Upper lobe of left lung (tissue), 4 donors: Measurements from ENCODE around the gene CSNK2A3.

Experiments used
- CTCF ChIP-seq, 6 experiments: fragments of 450-650 bp in 4 of 6; fragments of 200-600 bp in 2 of 6; sonication (generic) in 2 of 6; IDR thresholded peaks; one replicate each; pipeline ENCODE4 v1.5.1; 2016 to 2019; ENCODE audit warnings: antibody characterized with exemption in 6 of 6
- EP300 ChIP-seq, 4 donors: sonication (generic); formaldehyde crosslinking; IDR thresholded peaks; one replicate each; pipeline ENCODE4 v1.5.1; 2017; ENCODE audit warnings: antibody characterized with exemption in 4 of 4, control low read depth in 2 of 4
- POLR2A ChIP-seq, 4 donors: fragments of 450-650 bp; IDR thresholded peaks; one replicate each; pipeline ENCODE4 v1.5.1; 2016 to 2017; ENCODE audit warnings: antibody characterized with exemption in 4 of 4, mild to moderate bottlenecking in 2 of 4
- POLR2AphosphoS5 ChIP-seq, 2 donors: sonication (generic); formaldehyde crosslinking; IDR thresholded peaks; one replicate each; pipeline ENCODE4 v1.5.1; 2017; ENCODE audit warnings: antibody characterized with exemption in 2 of 2

GRCh38 chr11:11379661-11380060, 26.6 kb upstream of the CSNK2A3 start:
- TF ChIP-seq CTCF (IDR thresholded peaks at IDR 0.05) = no peak
- TF ChIP-seq POLR2A (IDR thresholded peaks at IDR 0.05) = no peak
- no peak for TF ChIP-seq POLR2AphosphoS5 (IDR thresholded peaks at IDR 0.05)
- TF ChIP-seq EP300 (IDR thresholded peaks at IDR 0.05) = no peak
